Measurements from ENCODE around the gene CD72. TPM values are rescaled to one million over a fixed set of nuclear protein-coding genes. Genes with fewer than 3 reads are reported as not detected.
"Not testable (repeated sequence)": the region's sequence is repeated elsewhere in the genome, so short reads cannot be mapped to it uniquely, and the experiment has no call there.

CD72 gene
- total RNA-seq, 4 donors from 2014 or later = 1.6 to 15.5 (median 4.9) TPM

- TF ChIP-seq, protein P1, sequence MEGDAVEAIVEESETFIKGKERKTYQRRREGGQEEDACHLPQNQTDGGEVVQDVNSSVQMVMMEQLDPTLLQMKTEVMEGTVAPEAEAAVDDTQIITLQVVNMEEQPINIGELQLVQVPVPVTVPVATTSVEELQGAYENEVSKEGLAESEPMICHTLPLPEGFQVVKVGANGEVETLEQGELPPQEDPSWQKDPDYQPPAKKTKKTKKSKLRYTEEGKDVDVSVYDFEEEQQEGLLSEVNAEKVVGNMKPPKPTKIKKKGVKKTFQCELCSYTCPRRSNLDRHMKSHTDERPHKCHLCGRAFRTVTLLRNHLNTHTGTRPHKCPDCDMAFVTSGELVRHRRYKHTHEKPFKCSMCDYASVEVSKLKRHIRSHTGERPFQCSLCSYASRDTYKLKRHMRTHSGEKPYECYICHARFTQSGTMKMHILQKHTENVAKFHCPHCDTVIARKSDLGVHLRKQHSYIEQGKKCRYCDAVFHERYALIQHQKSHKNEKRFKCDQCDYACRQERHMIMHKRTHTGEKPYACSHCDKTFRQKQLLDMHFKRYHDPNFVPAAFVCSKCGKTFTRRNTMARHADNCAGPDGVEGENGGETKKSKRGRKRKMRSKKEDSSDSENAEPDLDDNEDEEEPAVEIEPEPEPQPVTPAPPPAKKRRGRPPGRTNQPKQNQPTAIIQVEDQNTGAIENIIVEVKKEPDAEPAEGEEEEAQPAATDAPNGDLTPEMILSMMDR (IDR thresholded peaks at IDR 0.05) = no peak
- ATAC-seq (ENCODE audit: low FRiP score) = no peak
- no peak for DNase-seq (ENCODE audit: low spot score)
Observed at GRCh38 chr9:35612843-35613242, 5.4 kb downstream of the CD72 start.

GRCh38 chr9:35612066-35612465 is 6.1 kb downstream of the CD72 start:
- ATAC-seq (ENCODE audit: low FRiP score); DNase-seq (ENCODE audit: low spot score): not testable (repeated sequence)

DNA sequence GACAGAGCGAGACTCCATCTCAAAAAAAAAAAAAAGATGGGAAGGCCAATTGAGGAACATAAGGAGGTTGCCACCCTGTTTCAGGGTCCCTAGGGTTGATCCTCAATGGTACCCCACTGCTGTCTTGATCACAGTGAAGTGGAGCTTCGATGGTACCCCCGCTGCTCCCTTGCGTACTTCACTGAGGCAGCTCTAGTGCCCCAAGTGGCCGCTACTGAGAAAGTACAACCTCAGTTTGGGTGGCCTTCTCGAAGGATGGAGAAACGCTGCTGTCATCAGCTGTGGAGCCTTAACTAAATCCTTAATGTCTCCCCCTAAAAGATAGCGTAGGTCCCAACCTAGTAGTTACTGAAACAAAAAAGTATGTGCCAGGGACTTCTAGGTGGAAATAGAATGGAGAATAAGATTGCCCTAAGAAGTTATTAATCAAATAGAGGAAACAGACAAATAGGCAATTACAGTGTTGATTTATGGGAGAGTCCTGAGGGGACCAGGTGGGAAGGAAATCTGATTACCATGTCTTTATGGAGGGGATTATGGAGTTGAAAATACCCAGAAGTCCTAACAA is 6.9 kb downstream of the CD72 start:
- TF ChIP-seq, protein P1 (IDR thresholded peaks at IDR 0.05) = no peak
- DNase-seq (ENCODE audit: low spot score) (no peak), ATAC-seq (ENCODE audit: low FRiP score) (no peak)

- ATAC-seq (ENCODE audit: low FRiP score) = no peak
- no peak for DNase-seq (ENCODE audit: low spot score)
- TF ChIP-seq, protein P1 (IDR thresholded peaks at IDR 0.05) = no peak
Observed at GRCh38 chr9:35609820-35610163, 8.4 kb downstream of the CD72 start.

DNA sequence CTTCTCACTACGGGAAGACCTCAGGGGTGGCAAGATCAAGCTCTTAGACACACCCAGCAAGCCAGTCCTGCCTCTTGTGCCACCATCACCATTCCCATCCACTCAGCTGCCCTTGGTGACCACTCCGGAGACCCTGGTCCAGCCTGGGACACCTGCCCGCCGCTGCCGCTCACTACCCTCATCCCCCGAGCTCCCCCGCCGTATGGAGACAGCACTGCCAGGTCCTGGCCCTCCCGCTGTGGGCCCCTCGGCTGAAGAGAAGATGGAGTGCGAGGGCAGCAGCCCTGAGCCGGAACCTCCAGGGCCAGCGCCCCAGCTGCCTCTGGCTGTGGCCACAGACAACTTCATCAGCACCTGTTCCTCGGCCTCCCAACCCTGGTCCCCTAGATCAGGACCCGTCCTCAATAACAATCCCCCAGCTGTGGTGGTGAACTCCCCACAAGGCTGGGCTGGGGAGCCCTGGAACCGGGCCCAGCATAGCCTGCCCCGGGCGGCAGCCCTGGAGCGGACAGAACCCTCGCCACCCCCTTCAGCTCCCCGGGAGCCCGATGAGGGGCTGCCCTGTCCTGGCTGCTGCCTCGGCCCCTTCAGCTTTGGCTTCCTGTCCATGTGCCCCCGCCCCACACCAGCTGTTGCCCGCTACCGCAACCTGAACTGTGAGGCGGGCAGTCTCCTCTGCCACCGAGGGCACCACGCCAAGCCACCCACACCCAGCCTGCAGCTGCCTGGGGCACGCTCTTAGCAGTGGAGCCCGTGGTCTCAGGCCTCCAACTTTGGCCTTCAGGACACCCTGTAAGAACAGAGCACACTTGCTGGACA is 9.0 kb downstream of the CD72 start:
- TF ChIP-seq, protein P1 (IDR thresholded peaks at IDR 0.05) = no peak
- no peak for DNase-seq (ENCODE audit: low spot score)
- ATAC-seq (ENCODE audit: low FRiP score) = no peak

GRCh38 chr9:35608221-35608620 is 10.0 kb downstream of the CD72 start:
- TF ChIP-seq, protein P1 (IDR thresholded peaks at IDR 0.05) = no peak
- ATAC-seq (ENCODE audit: low FRiP score) = no peak
- no peak for DNase-seq (ENCODE audit: low spot score)

GRCh38 chr9:35606726-35607125 is 11.5 kb downstream of the CD72 start:
- DNase-seq (ENCODE audit: low spot score) (no peak), ATAC-seq (ENCODE audit: low FRiP score) (no peak)
- TF ChIP-seq, protein P1 (IDR thresholded peaks at IDR 0.05) = no peak
